HG03060 (cell line): ENCODE measurements around the gene AXL.

Source experiments
- ATAC-seq: cut with Tn5 transposase; IDR thresholded peaks from one replicate; pipeline ENCODE4 v1.9.1; 2021; ENCODE audit warnings: low read depth, moderate number of reproducible peaks; ENCODE audit not compliant: unreplicated experiment

Gene AXL

DNA sequence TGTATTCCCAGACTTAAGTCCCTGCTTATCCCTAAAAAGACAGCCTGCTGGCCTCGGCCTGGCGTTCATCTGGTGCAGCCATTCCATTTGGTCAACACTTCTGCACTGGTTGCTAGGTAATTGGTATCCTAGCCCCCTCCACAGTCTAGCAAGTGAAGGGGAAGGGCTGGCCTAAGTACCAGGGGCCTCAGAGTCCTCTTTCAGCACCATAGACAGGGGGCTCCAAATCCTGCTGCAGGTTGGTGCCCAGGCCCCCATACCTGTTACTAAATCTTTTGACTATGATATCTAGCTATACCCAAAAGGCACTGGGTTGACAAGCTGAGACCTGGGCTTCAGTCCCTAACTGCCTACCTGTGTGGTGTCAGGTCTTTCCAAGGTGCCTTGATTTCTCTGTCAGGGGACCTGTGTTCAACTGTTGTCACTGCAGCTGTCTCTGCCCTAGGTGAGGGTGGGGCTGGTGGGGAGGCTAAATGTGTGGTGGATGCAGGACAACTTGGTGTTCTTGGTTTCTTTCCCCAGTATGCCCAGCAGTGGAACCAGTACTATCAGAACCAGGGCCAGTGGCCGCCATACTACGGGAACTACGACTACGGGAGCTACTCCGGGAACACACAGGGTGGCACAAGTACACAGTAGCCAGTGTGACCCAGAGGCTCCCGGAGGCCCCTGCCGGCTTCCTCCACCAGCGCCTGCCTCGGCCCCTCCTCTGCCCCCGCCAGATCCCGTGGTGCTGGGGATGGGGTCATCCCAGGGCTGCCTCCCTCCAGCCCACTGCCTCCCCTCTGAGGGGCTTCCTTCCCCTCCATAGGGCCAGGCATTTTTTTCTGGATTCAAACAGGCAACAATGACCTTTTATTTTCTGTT is 87.1 kb downstream of the AXL start:
- ATAC-seq, result no peak

DNA sequence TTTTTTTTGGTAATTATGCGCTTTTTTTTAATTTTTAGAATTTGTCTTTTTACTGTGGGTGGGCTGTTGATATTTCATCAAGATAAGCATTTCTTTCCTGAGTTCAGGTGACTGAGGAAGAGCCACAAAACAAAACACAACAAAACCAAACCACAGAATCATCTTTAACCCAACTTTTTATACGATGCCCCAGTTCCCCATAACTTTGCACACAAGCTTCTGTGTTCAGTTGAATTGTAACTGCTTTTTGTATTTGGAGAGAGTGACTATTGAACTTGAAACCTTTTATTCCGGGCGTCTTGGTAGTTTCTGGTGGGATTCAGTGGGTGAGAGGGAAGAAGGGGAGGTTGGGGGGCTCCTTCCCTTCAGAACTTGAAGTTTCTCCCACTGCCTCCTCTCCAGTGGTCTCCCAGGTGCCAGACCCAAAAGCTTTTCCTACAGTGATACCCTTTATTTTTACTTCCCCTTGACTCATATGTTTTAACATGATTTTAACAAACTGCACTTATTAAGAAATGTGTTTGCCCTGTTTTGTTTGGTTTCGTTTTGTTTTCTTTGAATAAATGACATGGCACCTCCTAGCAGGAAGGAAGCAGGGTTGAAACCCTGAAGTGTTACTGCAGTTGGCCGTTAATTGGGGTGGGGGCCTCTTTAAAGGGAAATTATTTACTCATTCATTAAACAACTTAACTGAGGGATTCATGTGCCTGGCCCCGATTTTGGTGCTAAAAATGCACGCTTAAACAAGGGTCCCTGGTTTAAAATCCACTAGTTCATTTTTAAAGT is 88.3 kb downstream of the AXL start:
- no peak for ATAC-seq

DNA sequence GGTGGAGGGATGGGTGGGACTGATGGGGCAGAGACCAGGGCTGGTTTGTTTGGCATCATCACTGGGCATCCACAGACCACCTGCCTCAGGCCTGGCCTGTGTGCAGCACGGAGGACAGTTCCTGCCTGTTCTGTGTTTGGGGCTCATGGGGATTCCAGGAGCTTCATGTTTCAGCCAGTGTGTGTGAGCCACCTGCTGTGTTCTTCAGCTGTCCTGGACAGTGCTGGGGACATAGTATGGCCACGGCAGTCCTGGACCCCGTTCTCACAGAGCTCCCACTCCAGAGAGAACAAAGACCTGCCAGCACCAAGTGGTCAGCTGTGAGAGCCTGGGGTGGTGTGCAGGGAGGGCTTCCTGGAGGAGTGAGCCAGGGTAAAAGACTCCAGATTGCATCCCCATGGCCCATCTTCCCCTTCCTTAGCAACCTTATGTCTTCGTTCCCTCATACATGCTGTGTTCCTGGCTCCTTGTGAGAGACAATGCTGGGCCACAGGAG is 89.0 kb downstream of the AXL start:
- ATAC-seq, result no peak

DNA sequence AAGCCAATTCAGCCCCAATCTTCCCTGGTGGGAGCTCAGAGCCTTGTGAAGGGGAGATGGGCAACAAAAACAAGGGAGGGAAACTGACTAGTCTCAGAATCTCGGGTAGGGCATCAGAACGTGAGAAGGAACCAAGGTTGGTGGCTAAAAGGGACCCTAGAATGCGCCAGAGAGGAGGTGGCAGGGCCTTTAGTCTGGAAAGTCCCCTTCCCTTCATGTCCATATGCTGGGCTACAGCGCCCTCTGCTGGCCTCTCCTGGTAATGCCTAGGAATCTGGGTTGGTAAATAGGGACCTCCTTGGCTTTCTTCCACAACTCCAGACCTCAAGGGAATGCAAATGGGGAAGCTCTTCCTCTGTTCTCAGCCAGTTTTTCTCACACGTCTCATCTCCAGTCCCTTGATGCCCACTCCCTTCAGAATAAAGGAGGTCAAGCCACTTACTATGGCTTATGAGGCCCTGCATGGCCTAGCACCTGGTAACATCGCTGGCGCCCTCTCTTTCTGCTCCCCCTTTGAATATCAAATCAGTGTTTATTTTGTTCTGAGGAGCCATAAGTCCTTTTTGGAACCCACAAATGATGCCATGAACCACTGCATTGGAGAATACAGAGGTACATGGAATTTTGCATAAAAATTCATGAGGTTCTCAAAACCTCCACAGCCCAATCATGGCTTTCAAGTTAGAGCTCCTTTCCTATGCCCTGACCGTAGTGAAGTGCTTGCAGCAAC is 89.6 kb downstream of the AXL start:
- no peak for ATAC-seq

DNA sequence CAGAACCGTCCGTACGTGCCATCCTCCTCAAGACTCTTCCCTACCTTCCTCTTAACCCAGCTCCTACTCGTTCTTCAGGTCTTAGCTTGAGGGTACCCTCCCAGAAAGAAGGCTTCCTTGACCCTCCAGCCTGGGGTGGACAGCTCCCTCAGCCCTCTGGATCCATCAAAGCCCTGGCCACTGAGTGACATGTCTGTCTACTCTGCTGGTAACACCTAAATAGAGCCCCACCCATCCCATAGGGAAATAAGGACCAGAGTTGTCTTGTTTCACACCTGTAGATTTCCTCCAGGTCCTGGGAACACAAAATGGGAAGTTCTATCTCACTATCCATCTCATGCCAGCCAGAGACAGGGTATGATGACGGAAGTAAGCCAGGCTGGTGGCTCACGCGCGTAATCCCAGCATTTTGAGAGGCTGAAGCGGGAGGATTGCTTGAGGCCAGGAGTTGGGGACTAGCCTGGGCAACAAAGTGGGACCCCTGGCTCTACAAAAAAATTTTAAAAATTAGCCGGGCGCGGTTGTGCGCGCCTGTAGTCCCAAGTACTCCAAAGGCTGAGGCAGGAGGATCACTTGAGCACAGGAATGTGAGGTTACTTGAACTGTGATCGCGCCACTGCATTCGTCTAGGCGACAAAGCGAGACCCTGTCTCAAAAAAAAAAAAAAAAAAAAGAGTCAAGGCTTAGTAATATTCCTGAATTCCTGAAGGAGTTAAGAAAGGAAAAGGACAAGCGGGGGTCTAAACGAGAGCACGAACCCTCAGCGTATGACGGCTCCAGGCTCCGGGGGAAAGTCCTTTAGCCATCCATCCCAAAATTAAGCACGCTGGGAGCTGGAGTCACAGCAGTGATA is 90.4 kb downstream of the AXL start:
- no peak for ATAC-seq

DNA sequence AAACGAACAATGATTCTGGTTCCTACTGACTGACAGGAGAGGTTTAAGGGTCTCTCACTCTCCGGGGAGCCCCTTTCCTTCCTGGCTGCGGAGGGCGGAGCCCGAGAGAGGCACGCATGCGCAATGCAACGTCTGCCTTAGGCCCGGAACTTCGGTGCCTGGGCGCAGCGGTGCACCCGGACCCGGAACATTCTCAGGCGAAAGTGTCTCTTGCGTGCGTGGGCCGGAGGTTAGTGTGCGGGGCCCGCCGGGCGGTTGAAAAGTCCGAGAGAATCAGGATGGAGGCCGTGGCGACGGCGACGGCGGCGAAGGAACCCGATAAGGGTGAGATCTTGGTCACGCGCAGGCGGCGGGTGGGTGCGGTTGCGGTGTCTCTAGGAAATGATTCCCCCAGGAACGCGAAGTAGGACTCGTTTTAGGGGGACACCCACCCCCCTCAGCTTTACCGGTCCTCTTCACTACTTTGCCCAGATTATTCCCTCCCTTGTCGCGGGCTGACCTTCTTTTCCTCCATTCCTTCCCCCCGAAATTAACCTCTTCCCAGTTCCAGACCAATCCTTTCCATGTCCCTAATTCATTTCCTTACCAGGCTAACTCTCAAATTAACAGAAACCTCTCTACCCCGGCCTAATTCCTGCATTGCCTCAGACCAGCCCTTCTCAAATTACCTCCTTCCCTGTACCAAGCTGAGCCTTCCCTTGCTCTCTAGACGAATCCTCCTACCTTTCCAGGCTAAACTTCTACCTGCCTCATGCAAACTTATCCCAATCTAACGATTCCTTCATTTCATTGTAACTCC is 91.2 kb downstream of the AXL start, which contains the start of gene CCDC97:
TSS of gene CCDC97 (plus strand) at position 140 of the 799 bp plus-strand sequence. CDS start at position 279, 139 bp downstream.
- peak; percentile 47 for ATAC-seq

DNA sequence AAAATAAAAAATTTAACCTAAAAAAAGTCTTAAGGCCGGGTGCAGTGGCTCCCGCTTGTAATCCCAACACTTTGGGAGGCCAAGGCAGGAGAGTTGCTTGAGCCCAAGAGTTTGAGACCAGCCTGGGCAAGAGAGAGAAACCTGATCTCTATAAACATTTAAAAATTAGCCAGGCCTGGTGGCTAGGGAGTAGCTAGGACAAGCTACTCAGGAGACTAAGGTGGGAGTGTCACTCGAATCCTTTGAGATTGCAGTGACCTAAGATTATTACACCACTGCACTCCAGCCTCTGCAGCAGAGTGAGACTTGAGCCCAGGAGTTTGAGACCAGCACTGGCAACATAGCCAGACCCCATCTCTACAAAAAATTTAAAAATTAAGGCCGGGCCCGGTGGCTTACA is 92.0 kb downstream of the AXL start:
- no peak for ATAC-seq
